Mammary epithelial cell (primary cell): Measurements from ENCODE around the gene PDCD2L.

Experiments
- CTCF ChIP-seq, 2 donors: IDR thresholded peaks in 1 of 2; conservative IDR thresholded peaks in 1 of 2; 2 replicates each; pipeline ENCODE4 v1.5.1; 2011 to 2012; ENCODE audit warnings: inconsistent platforms in 2 of 2, low read length in 2 of 2, mild to moderate bottlenecking in 2 of 2, control low read depth in 1 of 2, low read depth in 1 of 2; ENCODE audit not compliant: insufficient read depth in 1 of 2; ENCODE audit errors: extremely low read depth in 1 of 2
- EZH2 ChIP-seq: IDR thresholded peaks from 2 replicates; pipeline ENCODE4 v1.6.1; 2012; ENCODE audit warnings: low read length, inconsistent platforms, borderline replicate concordance

- no peak for TF ChIP-seq CTCF (conservative IDR thresholded peaks at IDR 0.05 in 1 of 2, IDR thresholded peaks at IDR 0.05 in 1 of 2; ENCODE audit: extremely low read depth in 1 of 2, insufficient read depth in 1 of 2, low read depth in 1 of 2, low read length in 2 of 2)
- no peak for TF ChIP-seq EZH2
Measured at GRCh38 chr19:34418300-34418699, 14.1 kb downstream of the PDCD2L start.
